ENCODE measurements around the gene PSMB10. TPM values are rescaled to one million over a fixed set of nuclear protein-coding genes. Genes with fewer than 3 reads are reported as not detected.

The PSMB10 gene
- total RNA-seq, 2 experiments from 2014 or later: 185 to 193 TPM

DNA sequence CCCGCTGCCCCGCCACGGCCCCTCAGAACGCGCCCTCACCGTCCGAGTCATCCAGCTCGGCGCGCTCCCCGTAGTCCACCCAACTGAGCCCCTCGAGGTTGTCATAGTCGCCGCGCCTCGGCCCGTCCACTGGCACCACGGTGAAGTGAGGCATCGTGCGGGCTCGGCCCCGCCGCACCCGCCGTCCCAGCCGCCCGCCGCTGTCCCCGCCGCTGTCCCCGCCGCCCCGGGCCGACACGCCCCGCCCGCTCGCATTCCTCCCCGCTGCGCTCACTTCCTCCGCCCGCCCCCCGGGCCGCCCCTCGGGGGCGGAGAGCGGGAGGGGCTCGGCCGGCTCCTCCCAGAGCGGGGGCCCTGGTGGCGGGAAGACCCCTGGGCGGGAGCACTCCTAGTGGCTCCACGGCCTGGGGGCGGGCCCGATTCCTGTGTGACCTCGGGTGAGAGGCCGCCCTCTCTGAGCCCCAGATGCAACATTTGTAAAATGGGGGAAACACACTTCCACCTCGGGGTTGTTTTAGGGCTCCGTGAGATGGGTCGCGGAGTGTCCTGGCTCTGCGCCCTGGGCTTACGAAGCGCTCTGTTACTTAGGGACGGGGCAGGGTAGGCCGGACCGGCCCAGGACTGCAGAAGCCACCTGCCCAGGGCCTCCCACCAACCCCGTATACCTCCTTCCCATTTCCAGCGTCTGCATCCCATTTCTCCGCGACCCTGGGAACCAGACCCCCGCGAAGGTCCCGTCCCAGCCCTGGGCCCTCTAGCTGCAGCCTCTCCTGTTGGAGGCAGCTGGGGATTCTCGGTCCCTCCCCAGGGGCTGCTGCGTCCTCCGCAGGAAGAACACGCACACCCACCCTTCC lies 32.0 kb upstream of the PSMB10 start, which contains the start of gene SLC12A4:
TSS of gene SLC12A4 (minus strand) at position 238 of the 854 bp plus-strand sequence. CDS start at position 154, 84 bp downstream.
- Mint-ChIP-seq H3K27ac (peak within 1 kb of the TSS; percentile 78), H3K36me3 (no peaks in the 10 kb centered on the region), H3K4me3 (peak within 1 kb of the TSS; percentile 99), H3K4me1 (ENCODE audit: low read depth) (peaks cover 18% of the 10 kb centered on the region), H3K9me3 (no peaks in the 10 kb centered on the region), H3K27me3 (no peaks in the 10 kb centered on the region)
- peak; percentile 94 for DNase-seq
- intact Hi-C loops (cut with micrococcal nuclease): loop anchor here (1.0 to 2.0 kb wide), 3 partner anchors 30 to 72 kb away; partner anchors contain the start of genes DPEP2 and PSMB10
- CTCF ChIA-PET: interaction anchor here (0.7 kb wide), 1 partner anchor 422 kb away, joined by 3 read pairs; no protein-coding TSS in a partner anchor
- POLR2A ChIA-PET: interaction anchor here (0.8 to 1.7 kb wide), 2 partner anchors 32 to 101 kb away, joined by 3 to 6 read pairs; partner anchors contain the start of gene PSMB10

DNA sequence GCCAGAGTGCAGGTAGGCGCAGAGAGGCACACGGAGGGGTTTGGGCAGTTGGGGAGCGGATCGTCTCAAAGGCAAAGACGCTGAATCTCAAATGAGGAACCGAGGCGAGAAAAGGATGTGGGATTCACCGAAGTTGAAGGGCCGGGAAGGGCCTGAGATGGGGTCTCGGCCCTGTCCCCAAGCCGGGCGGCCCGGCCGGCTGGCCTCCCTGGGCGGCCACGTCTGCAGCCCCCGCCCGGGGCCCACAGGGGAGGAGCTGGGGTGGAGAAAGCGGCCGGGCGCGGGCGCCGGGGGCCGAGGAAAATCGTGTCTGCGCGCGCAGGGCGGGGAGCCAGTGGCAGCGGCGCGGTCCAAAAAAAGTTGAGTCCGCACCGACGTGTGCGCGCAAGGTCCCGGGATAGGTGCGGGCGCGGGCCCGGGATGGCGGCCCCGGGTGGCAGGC lies 31.3 kb upstream of the PSMB10 start:
- Mint-ChIP-seq H3K4me3 (peak overlapping the region; percentile 99), H3K4me1 (ENCODE audit: low read depth) (peaks cover 18% of the 10 kb centered on the region), H3K36me3 (no peaks in the 10 kb centered on the region), H3K27me3 (no peaks in the 10 kb centered on the region), H3K27ac (peak overlapping the region; percentile 78), H3K9me3 (no peaks in the 10 kb centered on the region)
- peak; percentile 47 for DNase-seq
- POLR2A ChIA-PET: interaction anchor here (0.8 to 1.7 kb wide), 2 partner anchors 31 to 102 kb away, joined by 3 to 6 read pairs; partner anchors contain the start of gene PSMB10
- intact Hi-C loops (cut with micrococcal nuclease): loop anchor here (1.0 to 2.0 kb wide), 3 partner anchors 31 to 73 kb away; partner anchors contain the start of genes DPEP2 and PSMB10
- CTCF ChIA-PET: interaction anchor here (0.7 kb wide), 1 partner anchor 421 kb away, joined by 3 read pairs; no protein-coding TSS in a partner anchor

DNA sequence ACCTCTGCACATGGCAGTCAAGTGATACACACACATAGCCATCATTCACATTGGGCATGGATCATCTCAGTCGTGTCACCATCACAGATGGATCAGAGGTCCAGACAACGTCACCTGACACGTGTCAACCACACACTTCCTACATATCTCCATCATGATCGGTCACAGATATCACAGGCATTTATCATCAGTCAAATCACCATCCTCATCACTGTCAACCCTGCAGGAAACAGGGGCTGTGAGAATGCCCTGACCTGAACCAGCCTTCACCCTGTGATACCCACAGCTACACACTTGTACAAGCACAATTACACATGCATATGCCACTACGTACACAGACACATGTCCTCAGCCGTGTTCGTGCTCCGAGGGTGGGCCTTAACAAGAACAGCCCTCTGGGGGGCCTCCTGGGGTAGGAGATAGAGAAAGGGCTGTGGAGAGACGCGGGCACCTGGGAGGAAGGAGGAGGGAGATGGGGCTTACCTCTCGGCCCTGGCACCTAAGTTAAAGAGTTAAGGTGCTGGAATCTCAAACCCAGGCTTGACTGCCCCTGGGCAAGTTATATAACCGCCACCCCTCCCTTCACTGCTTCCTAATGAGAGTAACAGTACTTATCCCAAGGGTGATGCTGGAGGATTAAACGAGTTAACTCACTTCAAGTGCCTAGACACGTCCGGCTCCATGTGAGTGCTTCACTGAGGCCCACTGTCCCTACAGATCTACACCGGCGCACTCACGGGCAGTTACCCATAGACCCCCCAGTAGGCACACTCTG lies 30.7 kb upstream of the PSMB10 start:
- peak overlapping the region; percentile 99 for H3K4me3 Mint-ChIP-seq
- ChIA-PET CTCF (interaction anchor here (0.7 to 1.3 kb wide), 4 partner anchors 26 to 420 kb away, joined by 3 to 4 read pairs (median 3); no protein-coding TSS in a partner anchor), POLR2A (interaction anchor here (0.8 kb wide), 1 partner anchor 102 kb away, joined by 3 read pairs; no protein-coding TSS in a partner anchor)
- peaks cover 3% of the 10 kb centered on the region for H3K36me3 Mint-ChIP-seq
- H3K27me3 Mint-ChIP-seq: no peaks in the 10 kb centered on the region
- no peaks in the 10 kb centered on the region for H3K9me3 Mint-ChIP-seq
- peaks cover 18% of the 10 kb centered on the region for H3K4me1 Mint-ChIP-seq (ENCODE audit: low read depth)
- DNase-seq: peak; percentile 62
- peak overlapping the region; percentile 78 for H3K27ac Mint-ChIP-seq
- intact Hi-C loops (cut with micrococcal nuclease): no loop called here

DNA sequence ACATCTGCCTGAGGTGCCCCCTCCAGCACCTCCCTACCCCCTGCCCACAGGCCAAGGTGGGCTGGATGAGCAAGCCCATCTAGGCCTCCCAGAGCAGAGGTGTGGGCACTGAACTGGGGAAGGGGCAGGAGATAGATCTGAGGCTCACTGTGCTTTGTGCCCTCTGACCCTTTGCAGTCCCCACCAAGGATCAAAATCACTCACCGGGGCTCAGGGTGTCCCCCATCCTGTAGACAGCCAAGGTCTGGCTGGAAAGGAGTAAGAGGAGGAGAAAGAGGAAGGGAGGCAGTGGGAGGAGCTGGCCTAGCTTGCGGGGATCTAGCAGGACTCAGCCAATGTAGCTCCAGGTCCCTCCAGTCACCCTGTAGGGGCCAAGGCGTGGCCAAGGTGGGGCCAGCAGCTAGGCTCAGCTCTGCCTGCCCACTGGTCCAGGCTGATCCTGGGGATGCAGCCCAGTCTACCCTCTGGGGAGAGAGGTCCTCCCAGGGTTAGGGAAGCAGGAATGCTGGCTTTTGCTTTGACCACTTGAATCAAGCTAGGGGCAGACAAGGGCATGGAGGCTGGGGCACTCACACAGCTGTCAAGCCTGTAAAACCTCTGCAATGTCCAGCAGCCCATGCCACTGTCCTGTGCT lies 30.0 kb upstream of the PSMB10 start:
- Mint-ChIP-seq H3K4me1 (ENCODE audit: low read depth) (peaks cover 18% of the 10 kb centered on the region), H3K36me3 (peaks cover 3% of the 10 kb centered on the region), H3K27me3 (no peaks in the 10 kb centered on the region), H3K4me3 (peak overlapping the region; percentile 99), H3K27ac (no peak overlapping the region), H3K9me3 (no peaks in the 10 kb centered on the region)
- no peak for DNase-seq
- ChIA-PET CTCF (interaction anchor here (1.1 to 1.3 kb wide), 3 partner anchors 25 to 74 kb away, joined by 3 to 4 read pairs (median 3); no protein-coding TSS in a partner anchor), POLR2A (no interaction called here)
- intact Hi-C loops (cut with micrococcal nuclease): no loop called here

DNA sequence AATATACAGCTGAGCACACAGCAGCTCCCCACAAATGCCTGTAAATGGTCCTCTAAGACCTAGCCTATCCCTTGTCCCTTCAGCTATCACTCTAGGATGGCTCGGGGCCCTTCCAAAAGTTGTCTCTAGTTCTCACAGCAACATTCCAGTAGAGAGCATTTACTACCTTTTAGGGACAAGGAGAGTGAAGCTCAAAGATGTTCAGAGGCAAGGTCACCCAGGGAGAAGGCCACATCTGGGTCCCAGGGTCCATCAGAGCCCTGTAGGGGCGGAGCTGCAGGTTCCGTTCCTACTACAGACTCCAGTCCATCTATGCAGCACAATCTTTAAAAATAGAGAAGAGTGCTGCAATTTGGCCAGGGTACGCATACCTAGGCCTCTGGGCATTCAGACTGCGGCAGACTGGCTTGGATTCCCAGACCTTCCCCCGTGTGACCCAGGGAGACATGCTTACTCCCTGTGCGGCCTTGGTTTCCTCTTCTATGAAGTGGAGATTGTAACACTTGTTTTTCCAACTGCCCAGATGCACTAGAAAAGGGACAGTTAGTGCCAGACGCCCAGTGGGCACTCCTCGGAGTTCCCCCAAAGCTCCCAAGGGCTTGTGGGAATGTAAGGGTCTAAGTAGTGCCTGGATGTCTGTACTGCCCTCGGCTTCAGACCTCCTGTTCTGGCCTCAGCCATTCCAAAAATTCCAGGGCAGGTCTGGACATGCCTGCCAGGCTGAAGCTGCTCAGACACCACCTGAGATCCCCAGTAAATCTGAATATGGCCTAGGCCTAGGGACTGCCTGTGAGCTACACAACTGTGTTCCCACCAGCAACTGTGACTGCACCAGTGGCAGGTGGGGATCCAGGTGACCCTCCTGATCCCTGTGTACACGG lies 29.3 kb upstream of the PSMB10 start:
- H3K27me3 Mint-ChIP-seq: no peaks in the 10 kb centered on the region
- no peak overlapping the region for H3K4me3 Mint-ChIP-seq
- intact Hi-C loops (cut with micrococcal nuclease): no loop called here
- H3K4me1 Mint-ChIP-seq (ENCODE audit: low read depth): peaks cover 18% of the 10 kb centered on the region
- DNase-seq: no peak
- ChIA-PET POLR2A (no interaction called here), CTCF (interaction anchor here (0.9 to 1.7 kb wide), 6 partner anchors 14 to 75 kb away, joined by 3 to 6 read pairs (median 3); no protein-coding TSS in a partner anchor)
- H3K27ac Mint-ChIP-seq: no peak overlapping the region
- H3K36me3 Mint-ChIP-seq: peaks cover 9% of the 10 kb centered on the region
- H3K9me3 Mint-ChIP-seq: no peaks in the 10 kb centered on the region

DNA sequence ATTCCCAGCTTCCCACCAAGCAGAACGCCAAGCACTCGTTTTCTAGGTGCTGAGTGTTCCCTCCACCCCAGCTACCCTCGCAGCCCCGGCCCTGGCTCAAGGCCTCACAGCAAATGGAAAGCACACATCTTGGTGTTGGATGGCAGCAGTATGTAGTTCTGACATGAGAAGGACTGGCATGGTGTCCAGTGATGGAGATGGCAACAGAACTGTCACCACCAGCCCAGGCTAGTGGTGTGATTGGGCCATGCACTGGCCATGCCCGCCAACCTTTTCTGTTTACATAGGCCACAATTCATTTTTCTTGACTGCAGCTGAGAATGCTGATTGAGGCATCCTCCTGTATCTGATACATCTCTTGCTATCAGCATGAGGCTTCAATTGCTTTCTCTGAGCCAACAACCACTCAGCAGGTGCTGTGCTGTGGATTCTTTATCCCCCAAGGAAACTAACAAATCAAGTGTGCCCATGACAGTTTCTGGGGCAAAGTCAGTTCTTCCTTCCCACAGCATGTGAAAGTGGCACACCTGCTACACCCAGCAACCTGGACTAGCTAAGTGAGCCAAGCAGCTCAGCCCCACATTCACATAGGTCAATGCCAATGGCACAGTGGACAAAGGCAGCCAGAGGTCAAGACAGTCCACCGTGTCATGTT lies 28.0 kb upstream of the PSMB10 start:
- DNase-seq: no peak
- Mint-ChIP-seq H3K9me3 (no peaks in the 10 kb centered on the region), H3K27ac (no peak overlapping the region), H3K36me3 (peaks cover 15% of the 10 kb centered on the region), H3K4me1 (ENCODE audit: low read depth) (peaks cover 15% of the 10 kb centered on the region), H3K27me3 (no peaks in the 10 kb centered on the region), H3K4me3 (no peak overlapping the region)
- ChIA-PET POLR2A (no interaction called here), CTCF (interaction anchor here (0.8 to 1.7 kb wide), 3 partner anchors 13 to 35 kb away, joined by 3 to 6 read pairs (median 3); no protein-coding TSS in a partner anchor)
- intact Hi-C loops (cut with micrococcal nuclease): no loop called here

DNA sequence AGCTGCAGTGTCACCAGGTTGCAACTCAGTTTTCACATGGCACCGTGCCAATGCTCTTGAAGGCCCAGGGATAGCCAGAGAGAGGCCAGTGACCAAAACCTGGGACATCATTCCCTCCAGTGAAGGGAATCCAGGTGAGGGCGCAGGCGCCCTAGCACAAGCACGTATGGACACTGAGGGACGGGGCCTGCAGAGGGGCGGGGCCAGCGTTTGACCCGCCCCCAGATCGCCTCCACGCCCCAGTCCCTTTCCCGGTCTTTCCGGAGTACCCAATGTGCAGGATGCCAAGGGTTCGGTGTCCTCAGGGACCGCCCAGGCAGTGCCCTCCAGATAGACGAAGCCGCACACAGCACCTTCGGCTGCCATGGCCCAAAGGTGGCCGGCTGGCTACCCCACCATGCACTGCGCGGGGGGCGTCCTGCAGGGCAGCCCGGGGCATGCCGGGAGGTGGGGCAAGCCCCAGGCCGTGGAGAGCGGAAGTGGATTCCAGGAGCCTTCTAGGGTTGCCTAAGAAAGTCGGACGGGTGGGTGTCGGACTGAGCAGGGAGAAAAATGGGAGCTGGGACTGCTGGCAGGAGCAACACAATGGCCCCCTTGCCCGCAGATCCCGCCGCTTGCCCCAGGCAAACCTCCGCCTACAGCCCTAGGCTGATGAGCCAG lies 27.1 kb upstream of the PSMB10 start:
- Mint-ChIP-seq H3K36me3 (peaks cover 15% of the 10 kb centered on the region), H3K4me1 (ENCODE audit: low read depth) (peaks cover 11% of the 10 kb centered on the region), H3K9me3 (no peaks in the 10 kb centered on the region), H3K27ac (no peak overlapping the region), H3K4me3 (no peak overlapping the region), H3K27me3 (no peaks in the 10 kb centered on the region)
- ChIA-PET POLR2A (no interaction called here), CTCF (interaction anchor here (0.8 kb wide), 1 partner anchor 34 kb away, joined by 3 read pairs; no protein-coding TSS in a partner anchor)
- no peak for DNase-seq
- intact Hi-C loops (cut with micrococcal nuclease): no loop called here

DNA sequence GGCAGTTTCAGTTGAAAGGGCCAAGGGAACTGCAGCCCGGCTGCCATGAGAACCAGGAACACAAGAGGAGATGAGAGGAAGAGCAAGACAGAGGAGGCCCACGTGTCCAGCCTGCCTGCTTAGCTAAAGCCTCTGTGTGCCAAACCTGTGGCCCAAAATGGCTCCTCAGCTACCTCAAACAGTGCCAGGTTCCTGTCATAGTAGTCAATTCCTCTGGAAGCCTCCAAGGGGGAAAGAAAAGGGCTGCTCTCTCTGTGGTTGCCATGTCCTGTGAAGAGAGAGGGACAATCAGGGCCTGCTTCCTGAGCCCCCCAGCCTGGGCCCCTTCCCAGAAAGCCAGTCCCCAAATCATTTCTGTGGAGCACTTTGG lies 26.6 kb upstream of the PSMB10 start:
- ChIA-PET POLR2A (no interaction called here), CTCF (interaction anchor here (0.7 kb wide), 1 partner anchor 147 kb away, joined by 3 read pairs; no protein-coding TSS in a partner anchor)
- intact Hi-C loops (cut with micrococcal nuclease): no loop called here
- Mint-ChIP-seq H3K4me1 (ENCODE audit: low read depth) (peaks cover 10% of the 10 kb centered on the region), H3K36me3 (peaks cover 15% of the 10 kb centered on the region), H3K4me3 (no peak overlapping the region), H3K27ac (no peak overlapping the region), H3K27me3 (no peaks in the 10 kb centered on the region), H3K9me3 (no peaks in the 10 kb centered on the region)
- DNase-seq: no peak

DNA sequence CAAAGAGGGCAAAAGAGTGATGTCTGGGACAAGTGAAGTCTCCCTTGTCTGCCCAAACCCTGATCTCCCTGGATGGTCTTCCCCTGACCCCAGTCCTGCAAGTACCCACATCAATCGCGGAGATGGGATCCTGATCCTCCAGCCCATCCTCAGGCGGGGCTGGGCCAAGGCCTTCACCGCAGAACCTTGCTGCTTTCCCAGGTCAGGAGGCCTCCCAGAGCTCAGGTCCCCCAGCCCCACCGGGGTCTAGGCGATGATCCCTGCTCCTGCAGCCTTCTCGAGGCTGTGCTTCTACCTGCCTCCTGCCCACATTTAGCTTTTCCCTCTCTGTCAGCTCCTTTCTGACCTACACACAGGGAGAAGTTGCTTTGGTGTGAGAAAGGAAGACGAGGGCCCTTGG lies 25.5 kb upstream of the PSMB10 start:
- no peak overlapping the region for H3K4me3 Mint-ChIP-seq
- no peak for DNase-seq
- ChIA-PET POLR2A (no interaction called here), CTCF (interaction anchor here (0.6 to 1.3 kb wide), 2 partner anchors 21 to 28 kb away, joined by 3 read pairs; no protein-coding TSS in a partner anchor)
- no peak overlapping the region for H3K27ac Mint-ChIP-seq
- peaks cover 15% of the 10 kb centered on the region for H3K36me3 Mint-ChIP-seq
- no peaks in the 10 kb centered on the region for H3K9me3 Mint-ChIP-seq
- peaks cover 5% of the 10 kb centered on the region for H3K4me1 Mint-ChIP-seq (ENCODE audit: low read depth)
- intact Hi-C loops (cut with micrococcal nuclease): no loop called here
- no peaks in the 10 kb centered on the region for H3K27me3 Mint-ChIP-seq

DNA sequence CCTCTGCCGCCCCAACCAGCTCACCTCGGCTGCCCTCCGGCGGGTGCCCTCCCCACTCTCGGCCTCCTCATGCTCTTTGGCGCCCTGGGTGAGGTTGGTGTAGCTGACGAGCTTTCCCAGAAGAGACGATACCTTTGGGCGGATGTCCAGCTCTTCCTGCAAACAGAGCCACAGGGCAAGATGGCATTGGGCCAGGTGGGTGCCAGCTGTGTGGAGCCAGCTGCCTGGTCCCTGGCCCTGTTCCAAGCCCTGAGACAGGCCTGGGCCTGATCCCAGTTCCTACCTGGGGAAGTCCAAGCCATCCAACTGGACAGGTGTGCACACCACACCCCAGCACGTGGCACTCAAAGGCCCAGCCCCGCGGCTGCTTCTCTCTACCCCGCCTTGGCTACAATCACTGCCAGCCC lies 24.9 kb upstream of the PSMB10 start:
- intact Hi-C loops (cut with micrococcal nuclease): no loop called here
- Mint-ChIP-seq H3K4me3 (no peak overlapping the region), H3K9me3 (no peaks in the 10 kb centered on the region), H3K36me3 (peaks cover 15% of the 10 kb centered on the region), H3K4me1 (ENCODE audit: low read depth) (peaks cover 2% of the 10 kb centered on the region), H3K27ac (no peak overlapping the region), H3K27me3 (no peaks in the 10 kb centered on the region)
- CTCF ChIA-PET: interaction anchor here (1.3 to 1.6 kb wide), 2 partner anchors 19 to 20 kb away, joined by 3 to 6 read pairs; no protein-coding TSS in a partner anchor
- no peak for DNase-seq
- POLR2A ChIA-PET: no interaction called here
